Adrenal gland (tissue), 12 donors: ENCODE results near the gene ZMAT5. TPM values are rescaled to one million over a fixed set of nuclear protein-coding genes. Genes with fewer than 3 reads are reported as not detected.
A peak's percentile ranks its signal among the peaks of the same experiment; 100 is the strongest.

Source experiments
- DNase-seq, 7 donors: peaks; one replicate each; pipeline ENCODE4 v3.0.0-alpha.2; 2019 to 2020
- H3K27ac ChIP-seq, 5 donors: fragments of 200-600 bp; sonication (generic) in 4 of 5; 1 replicate in 3 of 5; 2 replicates in 2 of 5; pipeline versions ENCODE4 v1.5.1 to v1.8.0; 2016 to 2020; ENCODE audit warnings: mild to moderate bottlenecking in 1 of 5
- H3K27me3 ChIP-seq: fragments of 200-600 bp; 2 replicates; pipeline ENCODE4 v1.8.0; 2021
- H3K36me3 ChIP-seq, 2 donors: fragments of 200-600 bp; replicated peaks in 1 of 2; 1 replicate in 1 of 2; 2 replicates in 1 of 2; pipeline versions ENCODE4 v1.5.1 to v1.8.0; 2018 to 2022
- H3K4me1 ChIP-seq, 2 donors: fragments of 200-600 bp; replicated peaks in 1 of 2; 1 replicate in 1 of 2; 2 replicates in 1 of 2; pipeline versions ENCODE4 v1.5.1 to v1.8.0; 2018 to 2021
- H3K4me3 ChIP-seq, 4 donors: fragments of 200-600 bp; sonication (generic) in 3 of 4; one replicate each; pipeline ENCODE4 v1.5.1; 2016 to 2018
- H3K9me3 ChIP-seq, 3 donors: fragments of 200-600 bp; sonication (generic) in 1 of 3; replicated peaks in 1 of 3; 1 replicate in 2 of 3; 2 replicates in 1 of 3; pipeline versions ENCODE4 v1.5.1 to v1.8.0; 2016 to 2021
- CTCF ChIP-seq, 6 experiments: fragments of 450-650 bp in 4 of 6; fragments of 200-600 bp in 2 of 6; sonication (generic) in 1 of 6; IDR thresholded peaks; 1 replicate in 5 of 6; 2 replicates in 1 of 6; pipeline versions ENCODE4 v1.5.1 to v1.8.0; 2016 to 2021; ENCODE audit warnings: antibody characterized with exemption in 6 of 6, mild to moderate bottlenecking in 2 of 6, moderate library complexity in 1 of 6
- POLR2A ChIP-seq, 2 donors: fragments of 450-650 bp; IDR thresholded peaks; one replicate each; pipeline ENCODE4 v1.6.1; 2017; ENCODE audit warnings: antibody characterized with exemption in 2 of 2, mild to moderate bottlenecking in 2 of 2, moderate library complexity in 1 of 2
- WGBS, 4 donors: extraction: QIAGEN DNeasy Blood & Tissue Kit in 2 of 4; methylation state at CpG; one replicate each; pipeline versions ENCODE4 v1.1.5 to v1.1.7; 2013 to 2017; 5-methylcytosine and 5-hydroxymethylcytosine counted together
- intact Hi-C, 2 donors: fragments of 100-400 bp; cut with DNase I; formaldehyde crosslinking; loops; one replicate each; pipeline versions ENCODE4 v1.14.1 to v1.15.0; 2022 to 2023
- polyA plus RNA-seq, 3 donors: library from polyadenylated mRNA; stranded (reverse); fragments of 200-250 nt in 2 of 3; fragments of 350-450 nt in 1 of 3; fragmentation: Illumina TruSeq in 1 of 3; extraction: RNeasy Lipid Tissue Mini Kit (QIAGEN cat#74804) in 1 of 3; gene quantifications; one replicate each; pipeline ENCODE4 v1.2.3, GENCODE V29; 2013 to 2014
- total RNA-seq, 9 donors: library from RNA; depleted of rRNA in 4 of 9; stranded (reverse); fragments of >200 nt in 4 of 9; fragments of 120-200 nt in 1 of 9; fragmentation: NEBNext Ultra II Directional in 1 of 9; extraction: Animal tissue kit (Norgen Biotek cat#: 25700) in 1 of 9; gene quantifications; one replicate each; pipeline versions ENCODE4 v1.1.0 to v1.2.4, GENCODE V29; 2013 to 2023
- donor health status: healthy with polysubstance abuse.
- donor health status: Bipolar disorder and iron deficiency.
- donor health status: DM: yes; HTN: yes; CAD: no.
- donor health status: DM: no; HTN: no; CAD: no.
- donor health status: DM: no; HTN: no; CAD: no.
- donor health status: DM: yes; HTN: yes; CAD: no.

The ZMAT5 gene
- total and polyA plus RNA-seq, 12 donors, result 13.1 to 97.8 (median 34.8) TPM

GRCh38 chr22:29707010-29707409 lies 59.8 kb downstream of the ZMAT5 start:
- Histone ChIP-seq H3K4me1 (peaks cover 9 to 33% of the 10 kb centered on the region in 2 donors), H3K27me3 (no peaks in the 10 kb centered on the region), H3K9me3 (no peaks in the 10 kb centered on the region), H3K4me3 (no peak overlapping the region), H3K36me3 (no peaks in the 10 kb centered on the region), H3K27ac (no peak overlapping the region)
- DNase-seq, result no peak
- intact Hi-C loops, result loop anchor here in 1 of 2 donors (10.0 kb wide), 1 partner anchor 298 kb away; no protein-coding TSS in a partner anchor
- TF ChIP-seq CTCF (IDR thresholded peaks at IDR 0.05) (no peak), POLR2A (IDR thresholded peaks at IDR 0.05) (no peak)
- 41 to 78% (median 47%) methylated on average over 4 to 18 of the region's 18 CpGs for WGBS, 4 donors

GRCh38 chr22:29706486-29706885 lies 60.3 kb downstream of the ZMAT5 start:
- Histone ChIP-seq H3K36me3 (no peaks in the 10 kb centered on the region), H3K4me3 (no peak overlapping the region), H3K4me1 (peaks cover 14 to 38% of the 10 kb centered on the region in 2 donors), H3K27me3 (no peaks in the 10 kb centered on the region), H3K9me3 (no peaks in the 10 kb centered on the region), H3K27ac (no peak overlapping the region)
- DNase-seq, result no peak
- WGBS, 4 donors, result 64 to 78% (median 72%) methylated on average over 6 to 9 of the region's 9 CpGs
- no peak for TF ChIP-seq CTCF (IDR thresholded peaks at IDR 0.05)
- TF ChIP-seq POLR2A (IDR thresholded peaks at IDR 0.05), result no peak
- intact Hi-C loops, result loop anchor here in 1 of 2 donors (10.0 kb wide), 1 partner anchor 298 kb away; no protein-coding TSS in a partner anchor

GRCh38 chr22:29705651-29706050 lies 61.2 kb downstream of the ZMAT5 start:
- intact Hi-C loops, result loop anchor here in 1 of 2 donors (10.0 kb wide), 1 partner anchor 299 kb away; no protein-coding TSS in a partner anchor
- DNase-seq, result no peak
- Histone ChIP-seq H3K36me3 (no peaks in the 10 kb centered on the region), H3K4me3 (no peak overlapping the region), H3K27me3 (no peaks in the 10 kb centered on the region), H3K4me1 (peaks cover 18 to 39% of the 10 kb centered on the region in 2 donors), H3K9me3 (no peaks in the 10 kb centered on the region), H3K27ac (no peak overlapping the region)
- 85 to 100% (median 90%) methylated on average over 1 to 7 of the region's 7 CpGs for WGBS, 4 donors
- TF ChIP-seq CTCF (IDR thresholded peaks at IDR 0.05), result no peak
- no peak for TF ChIP-seq POLR2A (IDR thresholded peaks at IDR 0.05)

- intact Hi-C loops, result loop anchor here in 1 of 2 donors (10.0 kb wide), 1 partner anchor 300 kb away; no protein-coding TSS in a partner anchor
- TF ChIP-seq CTCF (IDR thresholded peaks at IDR 0.05), result no peak
- TF ChIP-seq POLR2A (IDR thresholded peaks at IDR 0.05), result no peak
- WGBS, 4 donors, result 18 to 40% (median 29%) methylated on average over 3 to 14 of the region's 14 CpGs
- H3K36me3 ChIP-seq, result no peaks in the 10 kb centered on the region
- peaks cover 18 to 35% of the 10 kb centered on the region in 2 donors for H3K4me1 ChIP-seq
- H3K4me3 ChIP-seq, result no peak overlapping the region
- H3K27me3 ChIP-seq, result no peaks in the 10 kb centered on the region
- H3K9me3 ChIP-seq, result no peaks in the 10 kb centered on the region
- no peak overlapping the region for H3K27ac ChIP-seq
- peak in 3 of 7 donors; percentile 54 to 66 (median 56) for DNase-seq
These were observed 62.1 kb downstream of the ZMAT5 start for GRCh38 chr22:29704528-29705285.
